T follicular helper cell (primary cell): Measurements from ENCODE around the gene TUBA1A.
"Not testable (repeated sequence)": the region's sequence is repeated elsewhere in the genome, so short reads cannot be mapped to it uniquely, and the experiment has no call there.

Source experiments
- DNase-seq: peaks from one replicate; pipeline ENCODE4 v3.0.0-alpha.2; 2020; ENCODE audit warnings: low read depth
- total RNA-seq, 2 experiments: gene quantifications; one replicate each; lab custom pipeline; 2026; lab: John Stamatoyannopoulos, UW

The TUBA1A gene
- 76.2 to 166 reads per million in 2 experiments for total RNA-seq

DNA sequence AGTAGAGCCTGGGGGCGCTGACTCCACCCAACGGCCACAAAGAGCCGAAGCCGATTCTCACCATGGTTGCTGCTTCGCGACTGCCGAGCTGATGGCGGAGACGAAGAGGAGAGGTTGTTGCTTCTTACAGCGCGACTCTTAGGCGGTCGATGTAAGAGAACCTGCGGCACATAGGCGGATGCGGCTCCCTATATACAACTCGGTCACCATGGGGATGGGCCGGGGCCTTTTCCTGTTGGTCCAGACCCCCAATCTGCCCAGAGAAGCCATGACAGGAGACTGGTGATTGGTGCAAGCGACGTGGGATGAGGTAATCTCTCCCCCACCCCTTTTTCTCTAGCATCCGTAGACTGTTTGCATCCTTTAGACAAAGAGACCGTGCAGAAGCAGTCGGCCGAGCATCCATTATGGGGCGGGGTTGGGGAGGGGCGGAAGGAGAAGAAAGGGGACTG is at the start of gene TUBA1A:
Gene TUBA1A, minus strand, starts transcription at position 165 of the 452 bp plus-strand sequence. Its CDS starts 101 bp downstream, at position 64.
- peak; percentile 95 for DNase-seq

DNA sequence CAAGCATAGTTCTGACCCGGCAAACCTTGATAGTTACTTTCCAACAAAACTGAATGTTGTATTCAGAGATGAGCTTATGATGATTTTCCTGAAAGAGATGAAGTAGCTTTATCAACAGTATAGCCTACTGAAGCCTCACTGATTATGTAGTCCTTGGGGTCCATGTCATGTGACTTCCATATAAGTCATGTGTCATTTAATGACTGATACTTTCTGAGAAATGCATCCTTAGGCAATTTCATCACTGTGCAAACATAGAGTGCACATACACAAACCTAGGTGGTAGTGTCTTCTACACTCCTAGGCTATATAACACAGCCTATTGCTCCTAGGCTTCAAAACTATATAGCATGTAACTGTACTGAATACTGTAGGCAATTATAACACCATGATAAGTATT is 47.5 kb upstream of the TUBA1A start:
- DNase-seq: no peak

DNA sequence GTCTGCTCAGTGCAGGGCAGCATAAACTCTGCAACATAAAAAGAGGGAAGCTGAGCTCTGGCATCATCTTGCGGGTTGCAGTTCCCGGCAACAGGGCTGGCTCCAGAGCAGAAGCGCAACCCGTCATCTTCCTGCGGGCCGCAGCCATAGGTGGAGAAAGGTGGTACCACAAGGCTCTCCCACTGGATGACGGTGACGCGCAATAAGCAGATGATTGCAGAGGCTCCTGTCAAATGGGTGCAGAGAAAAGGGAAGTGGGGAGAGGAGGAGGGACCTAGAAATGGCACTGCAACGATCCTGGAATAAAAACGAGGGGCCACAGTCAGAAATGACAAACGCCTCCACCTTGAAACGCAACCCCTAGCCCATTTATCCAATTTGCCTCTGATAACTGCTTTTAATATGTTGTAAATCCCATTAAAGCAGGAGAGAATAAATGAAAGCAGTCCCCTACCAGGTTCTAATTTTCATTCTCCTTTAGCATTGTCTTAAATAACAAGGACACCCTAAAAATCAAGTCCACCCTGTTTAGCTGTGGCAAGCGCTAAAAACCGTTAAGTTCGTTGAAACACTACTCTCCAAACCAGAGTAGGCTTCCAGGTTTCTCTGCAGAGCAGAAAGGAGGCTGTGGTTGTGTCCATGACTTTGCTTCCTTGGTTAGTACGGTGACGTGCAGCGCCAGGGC is 45.1 kb upstream of the TUBA1A start:
- DNase-seq: no peak

DNA sequence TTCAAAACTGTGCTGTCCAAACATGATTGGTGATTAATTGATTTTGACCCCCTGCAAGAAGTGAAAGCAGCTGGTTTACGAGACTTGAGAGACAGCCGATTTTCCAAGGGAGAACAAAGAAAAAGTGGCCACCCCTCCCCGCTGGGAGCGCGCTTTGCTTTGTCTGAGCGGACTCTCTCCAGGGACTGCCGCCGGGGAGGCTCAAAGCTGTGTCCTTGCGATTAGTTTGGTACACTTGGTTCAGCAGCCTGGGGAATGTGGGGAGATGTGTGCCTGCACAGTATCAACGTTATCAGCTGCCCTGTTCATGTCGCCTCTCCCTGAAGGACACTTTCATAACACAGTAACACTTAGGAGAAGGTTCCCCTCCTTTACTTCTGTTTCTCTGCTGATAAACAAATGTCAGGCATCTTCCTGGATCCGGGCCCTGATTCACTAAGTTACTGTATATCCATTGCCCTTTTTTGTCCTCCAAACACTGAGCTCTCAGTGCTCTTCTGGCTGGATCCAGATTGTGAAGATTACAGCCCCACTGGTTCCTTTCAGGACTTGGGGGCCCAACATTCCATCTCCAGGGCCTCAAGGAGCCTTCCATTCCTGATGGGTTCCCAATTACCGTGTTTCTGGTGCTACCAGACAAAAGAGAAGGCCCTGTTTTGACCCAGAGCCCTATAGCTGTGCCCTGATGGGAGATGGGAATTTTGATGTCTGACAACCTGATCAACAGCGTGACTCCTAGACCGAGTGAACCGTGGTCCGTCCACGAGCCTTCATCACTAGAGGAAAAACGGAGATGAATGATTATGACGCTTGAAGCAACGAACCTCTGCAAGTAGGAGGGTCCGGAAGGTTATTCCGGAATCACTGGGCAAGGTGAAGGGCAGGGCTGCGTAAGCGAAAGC is 44.3 kb upstream of the TUBA1A start:
- DNase-seq: no peak

DNA sequence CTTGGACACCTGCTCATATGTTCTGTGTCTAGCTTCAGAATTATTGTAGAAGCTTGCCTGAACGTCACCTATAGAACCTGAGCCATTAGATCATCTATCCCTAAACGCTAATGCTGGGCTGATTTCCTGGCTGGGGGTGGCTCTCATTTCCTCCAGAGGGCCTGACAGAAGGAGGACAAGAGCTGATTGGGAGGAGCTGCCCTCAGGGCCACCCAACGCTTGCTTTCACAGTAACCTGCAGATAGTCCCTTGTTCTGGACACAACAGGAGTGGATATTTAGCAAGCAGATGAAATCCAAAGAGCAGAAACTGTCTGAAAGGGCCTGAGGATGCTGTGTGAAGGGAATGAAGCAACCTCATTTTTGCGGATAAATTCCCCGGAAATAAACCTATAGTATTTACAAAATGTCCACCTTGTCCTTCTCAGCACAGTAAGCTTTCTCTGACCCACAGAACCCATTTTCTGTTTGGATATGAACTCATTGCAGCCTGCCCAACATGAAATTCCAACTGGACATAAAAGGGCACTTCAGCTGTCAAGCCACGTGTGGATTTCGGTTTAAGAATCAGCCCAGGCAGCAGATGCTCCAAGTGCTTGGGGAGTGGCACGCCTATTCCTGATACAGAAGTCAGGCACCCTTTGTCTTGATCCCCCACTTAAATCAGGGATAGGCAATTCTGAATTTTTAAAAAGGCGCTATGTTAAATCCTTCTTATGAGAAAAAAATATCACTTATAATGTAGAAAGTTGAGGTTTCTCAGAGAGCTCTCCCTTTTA is 43.2 kb upstream of the TUBA1A start:
- DNase-seq: no peak

DNA sequence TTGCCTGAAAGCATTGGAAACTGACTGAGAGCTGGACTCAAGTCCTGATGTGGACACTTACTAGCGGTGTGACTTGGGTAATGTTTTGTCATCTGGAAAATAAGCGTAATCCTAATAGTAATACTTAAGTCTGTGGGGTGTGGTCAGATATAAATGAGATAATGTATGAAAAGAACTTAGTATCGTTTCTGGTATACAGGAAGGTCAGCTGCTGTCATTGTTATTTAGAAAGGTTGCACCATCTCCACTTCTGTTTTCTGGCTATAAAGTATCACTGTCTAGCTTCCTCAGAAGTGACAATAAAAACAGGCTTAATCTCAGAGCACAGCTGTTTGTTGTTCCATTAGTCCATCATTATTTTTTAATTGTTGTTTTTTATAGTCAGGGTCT is 41.9 kb upstream of the TUBA1A start:
- DNase-seq: no peak

DNA sequence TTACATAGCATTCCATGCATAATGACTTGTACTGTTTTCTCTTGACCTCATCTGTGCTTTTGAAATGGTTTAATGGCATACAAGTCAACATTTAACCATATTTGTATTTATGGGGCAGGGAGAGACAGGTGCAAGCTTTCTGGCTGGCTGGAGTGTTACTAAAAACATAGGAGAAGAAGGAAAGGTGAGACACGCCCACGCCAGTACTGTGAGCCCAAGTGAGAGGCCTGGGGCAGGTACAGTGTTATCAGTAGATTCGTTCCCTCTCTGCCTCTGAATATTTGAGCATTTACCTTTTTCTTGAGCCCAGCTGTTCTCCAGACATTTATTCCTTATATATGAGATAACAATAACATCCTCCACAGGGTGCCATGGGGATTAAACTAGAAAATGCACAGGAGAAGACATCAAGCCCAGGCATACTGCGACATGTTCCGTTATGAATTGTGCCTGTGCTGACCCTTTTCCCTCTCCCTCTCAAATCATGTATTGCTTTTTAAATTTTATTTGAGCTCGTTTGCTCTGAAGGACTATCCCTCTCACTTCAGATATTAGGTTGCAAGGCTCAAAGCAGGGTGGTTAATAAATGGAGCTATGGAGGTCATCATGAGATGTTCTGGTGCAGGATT is 41.4 kb upstream of the TUBA1A start:
- no peak for DNase-seq

DNA sequence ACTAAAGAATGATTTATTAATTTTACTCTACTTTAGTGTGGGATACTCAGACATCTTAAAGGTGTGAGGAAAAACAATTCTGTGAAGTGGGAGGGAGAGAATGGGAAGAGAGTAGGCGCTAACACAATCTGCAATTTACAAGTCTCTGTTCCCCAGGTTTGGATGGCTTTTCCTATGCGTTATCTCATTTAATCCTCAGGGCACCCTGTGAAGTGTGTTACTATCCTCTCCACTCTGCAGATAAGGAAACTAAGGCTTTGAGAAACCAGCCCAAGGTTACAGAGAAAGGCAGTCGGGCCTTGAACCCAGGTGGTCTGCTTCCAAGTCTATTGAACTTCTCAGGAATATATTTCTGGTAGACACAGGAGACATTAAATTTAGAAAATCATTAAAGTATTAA is 39.8 kb upstream of the TUBA1A start:
- DNase-seq: no peak

DNA sequence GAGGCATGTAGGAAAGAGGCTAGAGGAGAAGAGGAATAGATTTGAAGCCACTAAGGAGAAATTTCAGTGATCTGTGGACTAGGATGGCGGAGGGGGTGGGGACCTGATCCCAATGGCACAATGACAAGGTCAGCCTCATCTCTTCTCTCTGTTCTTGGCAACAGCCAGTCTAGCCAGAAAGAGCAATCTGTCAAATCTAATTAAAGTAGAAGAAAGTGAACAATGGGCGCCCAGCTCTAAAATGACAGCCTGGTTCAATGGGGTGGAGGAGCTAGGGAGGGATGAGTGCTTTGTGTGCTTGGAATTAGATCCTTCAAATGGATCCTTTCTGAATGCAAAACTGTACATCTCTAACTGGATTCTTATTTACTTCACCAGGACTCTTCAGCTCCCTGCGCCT is 38.8 kb upstream of the TUBA1A start:
- no peak for DNase-seq

DNA sequence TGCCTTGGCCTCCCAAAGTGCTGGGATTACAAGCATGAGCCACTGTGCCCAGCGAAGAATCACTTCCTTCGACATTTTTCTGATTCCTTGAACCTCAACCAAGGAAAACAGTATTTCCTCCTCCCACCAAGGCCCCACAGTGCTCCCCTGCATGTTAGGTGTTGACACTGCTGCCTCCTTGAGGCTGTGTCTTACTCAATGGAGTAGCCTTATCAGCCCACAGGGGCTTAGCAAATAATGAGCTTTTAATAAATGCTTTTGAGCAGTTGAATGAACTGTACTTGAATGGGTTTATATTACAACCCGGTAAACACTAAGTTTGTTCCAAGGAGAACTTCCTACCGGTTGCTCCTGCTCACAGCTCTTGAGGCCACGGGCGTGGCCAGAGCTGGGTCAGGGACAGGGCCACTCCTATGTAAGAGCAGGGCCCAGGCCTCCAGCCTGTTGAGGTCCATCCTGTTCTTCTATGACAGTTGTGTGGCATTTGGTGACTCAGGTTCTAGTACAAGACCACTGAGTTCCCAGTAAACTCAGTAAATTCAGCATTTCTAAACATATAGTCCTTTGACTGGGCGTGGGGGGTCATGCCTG is 36.8 kb upstream of the TUBA1A start:
- DNase-seq: no peak

DNA sequence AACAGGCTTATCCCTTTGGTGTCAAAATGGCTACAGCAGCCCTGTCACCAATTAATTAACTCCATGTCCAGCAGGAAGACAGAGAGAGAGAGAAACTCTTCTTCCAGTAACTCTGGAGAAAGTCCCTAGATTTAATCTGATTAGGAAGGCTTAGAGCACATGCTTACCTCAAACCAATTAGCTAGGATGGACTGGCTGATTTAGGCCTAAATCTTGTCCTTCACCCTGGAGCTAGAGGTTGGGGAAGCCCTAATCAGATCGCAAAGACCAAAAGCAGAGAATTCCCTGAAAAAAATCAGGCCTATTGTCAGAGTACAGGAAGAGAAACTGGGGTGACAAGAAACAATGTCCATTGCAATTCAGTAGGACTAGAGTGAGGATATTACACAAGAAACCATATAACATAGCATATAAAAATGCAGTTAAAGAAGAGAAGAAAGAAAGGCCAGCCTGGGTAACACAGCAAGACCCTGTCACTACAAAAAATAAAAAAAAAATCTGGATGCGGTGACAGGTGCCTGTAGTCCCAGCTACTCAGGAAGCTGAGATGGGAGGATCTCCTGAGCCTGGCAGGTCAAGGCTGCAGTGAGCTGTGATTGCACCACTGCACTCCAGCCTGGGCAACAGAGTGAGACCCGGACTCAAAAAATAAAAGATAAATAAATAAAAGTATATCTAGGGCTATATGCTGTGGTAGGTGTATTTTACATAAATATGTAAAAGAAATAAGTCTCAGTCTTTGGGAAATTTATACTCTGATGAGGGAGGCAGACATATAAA is 34.9 kb upstream of the TUBA1A start:
- no peak for DNase-seq

DNA sequence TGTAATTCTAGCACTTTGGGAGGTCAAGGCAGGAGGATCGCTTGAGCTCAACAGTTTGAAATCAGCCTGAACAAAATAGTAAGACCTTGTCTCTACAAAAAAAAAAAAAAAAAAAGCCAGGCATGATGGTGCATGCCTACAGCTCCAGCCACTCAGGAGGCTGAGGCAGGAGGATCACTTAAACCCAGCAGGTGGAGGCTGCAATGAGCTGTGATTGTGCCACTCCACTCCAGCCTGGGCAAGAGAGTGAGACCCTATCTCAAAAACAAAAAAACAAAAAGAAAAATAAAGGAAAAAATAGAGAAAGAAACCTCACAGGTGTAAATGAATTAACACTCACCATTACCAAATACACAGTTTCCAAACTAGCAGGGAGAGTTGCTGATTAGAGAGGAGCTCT is 34.2 kb upstream of the TUBA1A start:
- no peak for DNase-seq

DNA sequence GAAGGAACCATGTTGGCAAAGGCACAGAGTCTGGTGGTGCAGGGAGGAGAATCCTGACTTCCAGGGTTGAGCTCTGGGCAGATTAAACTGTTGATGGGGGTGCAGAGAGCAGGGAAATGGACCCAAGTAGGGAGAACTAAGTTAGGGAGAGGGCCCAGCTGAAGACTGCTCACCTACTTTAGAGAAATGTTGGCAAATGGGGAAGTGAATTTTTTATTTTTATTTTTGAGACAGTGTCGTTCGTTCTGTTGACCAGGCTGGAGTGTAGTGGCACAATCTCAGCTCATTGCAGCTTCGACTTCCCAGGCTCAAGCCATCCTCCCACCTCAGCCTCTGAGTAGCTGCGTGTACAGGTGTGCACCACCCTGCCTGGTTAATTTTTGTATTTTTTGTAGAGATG is 32.1 kb upstream of the TUBA1A start:
- no peak for DNase-seq

DNA sequence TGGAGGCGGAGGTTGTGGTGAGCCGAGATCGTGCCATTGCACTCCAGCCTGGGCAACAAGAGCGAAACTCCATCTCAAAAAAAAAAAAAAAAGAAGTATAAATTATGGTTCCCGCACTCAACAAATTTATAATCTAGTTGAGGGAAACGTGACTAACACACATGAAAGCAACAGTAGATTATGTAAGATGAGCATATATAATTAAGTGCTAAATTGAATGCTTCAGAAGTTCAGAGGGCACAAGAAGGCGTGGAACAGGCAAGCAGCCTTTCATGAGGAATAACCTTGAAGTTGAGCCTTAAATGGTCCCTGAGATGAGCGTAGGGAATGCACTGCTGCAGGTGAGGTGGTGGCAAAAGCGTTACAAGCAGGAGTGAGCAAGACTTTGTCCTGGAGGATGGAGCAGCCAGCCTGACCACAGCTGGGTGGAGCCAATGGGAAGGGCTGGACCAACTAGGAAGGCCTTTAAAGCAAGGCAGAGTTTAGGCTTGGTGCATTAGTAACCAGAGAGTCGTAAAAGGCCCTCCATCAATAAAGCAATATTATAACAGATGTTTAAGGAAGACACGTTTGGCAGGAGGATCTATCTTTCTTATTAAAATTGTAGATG is 30.6 kb upstream of the TUBA1A start:
- DNase-seq: no peak

DNA sequence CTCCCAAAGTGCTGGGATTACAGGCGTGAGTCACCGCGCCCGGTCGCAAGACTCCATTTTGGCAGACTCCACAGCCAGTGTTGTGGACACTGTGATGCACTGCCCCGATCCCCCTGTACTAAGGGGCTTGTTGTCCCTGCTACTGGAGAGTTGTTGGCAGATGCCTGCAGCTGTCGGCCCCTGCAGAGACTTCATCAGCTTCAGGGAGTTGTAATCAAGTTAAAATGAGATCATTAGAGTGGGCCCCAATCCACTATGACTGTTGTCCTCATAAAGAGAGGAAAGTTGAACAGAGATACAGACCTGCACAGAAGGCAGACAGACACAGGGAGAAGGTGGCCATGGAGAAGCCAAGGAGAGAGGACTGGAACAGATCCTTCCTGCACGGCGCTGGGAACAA is 23.7 kb upstream of the TUBA1A start:
- no peak for DNase-seq

DNA sequence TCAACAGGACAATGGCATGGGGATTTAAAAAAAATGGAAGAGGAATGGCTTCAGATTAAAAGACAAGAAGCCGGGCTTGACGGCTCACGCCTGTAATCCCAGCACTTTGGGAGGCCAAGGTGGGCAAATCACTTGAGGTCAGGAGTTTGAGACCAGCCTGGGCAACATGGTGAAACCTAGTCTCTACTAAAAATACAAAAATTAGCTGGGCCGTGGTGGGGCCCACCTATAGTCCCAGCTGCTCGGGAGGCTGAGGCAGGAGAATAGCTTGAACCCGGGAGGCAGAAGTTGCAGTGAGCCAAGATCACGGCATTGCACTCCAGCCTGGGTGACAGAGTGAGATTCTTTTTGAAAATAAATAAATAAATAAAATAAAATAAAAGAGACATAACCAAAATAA is 21.8 kb upstream of the TUBA1A start:
- not testable (repeated sequence) for DNase-seq

DNA sequence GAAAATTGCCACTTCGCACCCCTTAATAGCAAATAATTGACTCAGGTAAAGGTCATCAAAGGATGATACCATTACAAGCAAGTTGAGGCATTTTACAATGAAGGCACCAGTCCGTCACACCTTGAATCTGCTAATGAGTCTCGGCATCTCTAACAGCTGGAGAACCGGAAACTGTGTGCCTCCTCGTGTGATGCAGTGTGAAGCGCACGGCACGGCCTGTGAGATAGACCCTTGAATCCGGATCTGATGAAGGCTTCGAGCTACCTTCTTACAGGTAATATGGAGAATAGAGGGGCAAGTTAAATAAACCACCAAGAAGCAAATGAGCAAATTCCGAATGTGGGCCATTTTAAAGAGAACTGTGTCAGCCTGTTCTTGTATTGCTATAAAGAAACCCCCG is 19.8 kb upstream of the TUBA1A start:
- no peak for DNase-seq

DNA sequence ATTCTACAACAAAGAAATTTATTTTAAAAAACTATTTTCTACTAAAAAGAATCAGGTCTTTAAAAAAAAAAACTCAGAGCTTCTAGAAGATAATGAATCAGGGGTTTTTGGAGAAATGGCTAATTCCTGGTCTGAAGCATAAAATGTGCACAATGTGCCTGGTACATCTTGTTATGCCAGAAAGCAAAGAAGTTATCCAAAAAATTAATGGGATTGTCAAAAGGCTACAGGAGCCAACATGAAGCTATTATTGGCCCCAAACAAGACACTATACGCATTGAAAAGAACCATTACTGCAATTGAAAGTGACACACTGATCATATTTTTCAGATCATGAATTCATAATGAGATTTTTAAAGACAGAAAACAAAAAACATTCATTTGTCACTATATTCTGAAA is 19.3 kb upstream of the TUBA1A start:
- no peak for DNase-seq

DNA sequence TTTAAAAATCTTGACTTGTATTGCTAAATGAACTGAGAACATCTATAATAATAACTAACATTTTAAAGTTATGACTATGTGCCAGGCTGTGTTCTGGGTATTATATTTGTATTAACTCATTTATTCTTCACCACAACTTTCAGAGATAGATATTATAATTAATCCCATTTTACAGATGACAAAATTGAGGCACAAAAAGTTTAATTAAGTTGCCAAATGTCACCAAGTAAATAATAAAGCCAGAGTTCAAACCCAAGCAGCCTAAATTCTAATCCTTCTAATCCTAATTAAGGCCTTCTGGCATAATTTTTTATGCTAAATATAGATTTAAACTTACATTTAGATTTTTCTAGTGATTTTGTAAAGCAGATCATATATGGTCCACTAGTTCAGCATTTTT is 17.5 kb upstream of the TUBA1A start:
- no peak for DNase-seq

DNA sequence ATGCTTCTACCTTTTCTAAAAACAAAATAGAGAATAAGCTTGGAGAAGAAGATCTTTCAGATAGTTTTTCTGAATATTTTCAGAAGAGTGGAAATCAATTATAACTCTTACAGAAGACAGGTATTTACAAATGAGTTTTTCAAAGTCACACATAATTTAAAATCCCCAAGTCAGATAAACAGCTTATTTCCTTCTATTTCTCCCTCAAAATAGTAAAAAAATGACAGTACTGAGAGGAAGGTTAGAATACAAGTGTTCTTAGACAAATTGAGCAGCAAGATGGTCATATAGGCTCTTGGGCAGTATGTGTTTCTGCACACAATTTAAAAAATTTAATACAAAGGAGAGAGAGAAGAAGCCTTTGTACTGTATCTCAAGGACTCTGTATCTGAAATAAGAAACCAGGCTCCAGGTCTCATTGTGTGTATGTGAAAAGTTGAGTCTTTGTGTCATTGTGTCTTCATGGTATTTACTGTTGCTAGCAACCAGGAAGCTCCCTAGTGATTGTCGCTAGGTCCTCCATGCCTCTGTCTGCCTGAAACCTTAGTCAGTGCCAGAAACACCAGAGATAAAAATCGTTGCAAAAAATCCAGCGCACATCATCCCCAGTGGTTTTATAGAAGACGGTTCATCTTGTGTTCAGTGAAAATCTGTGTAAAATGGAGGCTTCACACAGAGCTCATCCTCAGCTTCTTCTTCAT is 12.9 kb upstream of the TUBA1A start:
- no peak for DNase-seq
